Superior temporal gyrus (tissue), 1 donor: Measurements from ENCODE around the gene LAMA3.

ENCODE experiments used
- DNase-seq: peaks from one replicate; pipeline ENCODE4 v3.0.0-alpha.2; 2016; ENCODE audit errors: extremely low spot score

Gene LAMA3

GRCh38 chr18:23902396-23902795, 213.1 kb downstream of the LAMA3 start:
- DNase-seq, result no peak

DNA sequence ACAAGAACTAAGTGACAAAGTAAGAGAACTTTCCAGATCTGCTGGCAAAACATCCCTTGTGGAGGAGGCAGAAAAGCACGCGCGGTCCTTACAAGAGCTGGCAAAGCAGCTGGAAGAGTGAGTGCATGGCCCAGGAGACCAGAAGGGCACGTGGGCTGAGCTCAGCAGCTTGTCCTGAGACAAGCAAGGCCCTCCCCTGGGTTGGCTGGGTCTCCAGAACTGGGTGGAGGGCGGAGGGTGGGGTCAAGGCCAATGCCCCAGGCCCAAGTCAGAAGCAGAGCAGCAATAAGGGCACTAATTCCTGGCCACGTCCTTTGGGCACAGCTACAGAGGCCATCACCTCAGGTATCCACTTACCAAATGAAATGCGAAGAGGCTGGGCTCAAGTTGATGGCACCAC, 214.7 kb downstream of the LAMA3 start:
- DNase-seq, result no peak

GRCh38 chr18:23906658-23907057, 217.4 kb downstream of the LAMA3 start:
- DNase-seq, result no peak

DNA sequence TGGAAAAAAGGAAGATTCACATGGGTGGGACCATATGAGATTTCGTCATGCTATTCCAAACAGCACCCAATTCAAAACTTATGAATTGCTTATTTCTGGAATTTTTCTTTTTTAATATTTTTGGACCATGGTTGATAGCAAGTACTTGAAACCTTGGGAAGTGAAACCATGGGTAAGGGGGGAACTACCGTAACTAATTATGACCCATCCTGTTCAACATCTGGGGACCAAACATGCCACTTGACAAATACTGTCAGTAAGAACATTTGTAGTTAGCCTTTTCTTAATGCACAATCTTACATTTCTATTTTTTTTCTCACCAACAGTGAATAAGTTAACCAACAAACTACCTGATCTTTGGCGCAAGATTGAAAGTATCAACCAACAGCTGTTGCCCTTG, 219.6 kb downstream of the LAMA3 start:
- no peak for DNase-seq

DNA sequence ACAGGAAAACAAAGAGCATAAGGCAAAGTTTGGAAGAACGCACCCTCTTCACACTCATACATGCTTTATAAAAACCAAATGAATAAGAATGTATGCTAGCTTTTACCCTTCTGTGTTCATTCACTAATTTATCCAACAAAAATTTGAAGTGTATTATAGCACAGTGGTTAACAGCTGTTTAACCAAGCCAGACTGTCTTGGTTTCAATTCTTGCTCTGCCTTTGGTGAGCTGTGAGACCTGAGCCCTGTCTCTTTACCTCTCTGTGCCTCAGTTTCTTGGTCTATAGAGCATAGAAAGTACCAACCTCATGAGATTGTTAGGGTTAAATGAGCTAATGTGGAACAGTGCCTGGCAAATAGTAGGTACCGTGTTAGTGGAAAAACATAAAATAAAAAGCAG, 220.8 kb downstream of the LAMA3 start:
- no peak for DNase-seq

DNA sequence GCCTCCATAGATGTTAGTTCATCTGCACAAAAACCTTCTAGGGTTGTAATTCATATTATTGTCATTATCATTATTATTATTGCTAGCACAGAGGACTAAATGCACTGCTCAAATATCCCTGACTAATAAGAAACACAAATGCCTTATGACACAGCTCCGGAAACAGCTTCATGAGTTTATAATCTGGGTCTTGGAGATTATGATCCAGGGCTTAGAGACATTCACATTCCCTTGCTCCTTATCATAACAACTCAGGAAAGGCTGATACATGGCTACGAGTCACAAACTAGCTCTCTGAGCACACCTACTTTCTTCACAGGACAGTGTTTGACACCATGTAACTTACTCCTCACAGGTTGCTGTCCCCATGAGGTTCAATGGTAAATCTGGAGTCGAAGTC, 223.1 kb downstream of the LAMA3 start:
- DNase-seq, result no peak

DNA sequence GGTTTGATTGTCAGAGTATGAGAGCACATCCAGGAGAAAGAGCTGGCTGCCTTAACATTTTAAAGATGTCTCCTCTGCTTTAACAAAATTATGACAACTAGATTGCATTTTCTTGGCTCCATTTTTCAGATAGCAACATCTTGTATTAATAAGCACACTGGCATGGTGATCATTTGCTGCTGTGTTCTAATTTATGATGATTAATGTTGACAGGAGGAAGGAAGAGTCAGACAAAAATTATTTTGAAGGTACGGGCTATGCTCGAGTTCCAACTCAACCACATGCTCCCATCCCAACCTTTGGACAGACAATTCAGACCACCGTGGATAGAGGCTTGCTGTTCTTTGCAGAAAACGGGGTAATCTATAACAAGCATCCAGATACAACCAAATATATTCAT, 227.1 kb downstream of the LAMA3 start:
- no peak for DNase-seq

- DNase-seq, result peak; percentile 92
Observed at GRCh38 chr18:23918395-23919032, 229.3 kb downstream of the LAMA3 start.

GRCh38 chr18:23920054-23920453, 230.8 kb downstream of the LAMA3 start:
- no peak for DNase-seq

DNA sequence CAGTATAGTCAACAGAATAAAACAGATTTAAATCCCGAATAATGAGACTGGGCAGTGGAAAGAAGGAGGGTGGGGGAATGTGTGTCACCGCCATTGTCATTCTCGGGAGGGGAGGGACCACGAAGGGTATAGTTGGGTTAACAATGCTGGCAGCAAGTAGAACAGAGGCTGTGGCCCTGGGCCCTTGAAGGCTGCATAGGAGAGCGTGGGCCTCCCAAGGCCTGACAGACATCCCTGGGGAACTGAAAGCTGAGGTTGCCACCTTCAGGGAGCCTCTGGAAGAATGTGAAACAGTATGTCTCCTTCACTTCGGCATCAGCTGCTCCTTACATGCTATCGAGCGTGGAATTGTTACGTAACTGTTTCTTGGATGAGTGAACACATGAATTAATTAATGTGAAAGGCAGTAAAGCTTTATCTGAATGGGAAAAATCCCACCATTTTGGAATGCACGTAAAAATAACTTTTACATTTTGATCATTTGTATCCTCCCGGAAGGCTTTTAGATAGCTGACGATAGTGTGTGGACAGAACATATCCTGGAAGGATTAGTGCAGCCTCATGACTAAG, 232.5 kb downstream of the LAMA3 start:
- DNase-seq, result no peak

GRCh38 chr18:23922939-23923338, 233.7 kb downstream of the LAMA3 start:
- DNase-seq, result no peak

DNA sequence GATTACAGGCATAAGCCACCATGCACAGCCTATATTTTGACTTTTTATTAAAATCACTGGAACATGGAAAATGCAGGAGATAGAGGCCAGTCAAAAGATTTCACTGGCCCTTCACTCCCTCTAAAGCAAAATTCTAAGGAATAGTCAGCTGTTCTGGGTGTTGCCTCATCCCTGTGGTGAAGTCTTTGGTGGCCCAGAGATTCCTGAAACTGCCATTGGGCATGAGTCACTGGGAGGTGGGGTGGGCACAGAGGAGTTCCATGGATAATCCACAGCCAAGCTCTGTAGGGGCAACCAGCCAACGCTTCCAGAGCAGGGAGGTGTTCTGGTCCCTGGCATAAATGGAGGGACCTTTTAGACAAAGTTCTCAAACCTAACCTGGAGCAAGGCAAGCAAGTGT, 235.6 kb downstream of the LAMA3 start:
- DNase-seq, result no peak

DNA sequence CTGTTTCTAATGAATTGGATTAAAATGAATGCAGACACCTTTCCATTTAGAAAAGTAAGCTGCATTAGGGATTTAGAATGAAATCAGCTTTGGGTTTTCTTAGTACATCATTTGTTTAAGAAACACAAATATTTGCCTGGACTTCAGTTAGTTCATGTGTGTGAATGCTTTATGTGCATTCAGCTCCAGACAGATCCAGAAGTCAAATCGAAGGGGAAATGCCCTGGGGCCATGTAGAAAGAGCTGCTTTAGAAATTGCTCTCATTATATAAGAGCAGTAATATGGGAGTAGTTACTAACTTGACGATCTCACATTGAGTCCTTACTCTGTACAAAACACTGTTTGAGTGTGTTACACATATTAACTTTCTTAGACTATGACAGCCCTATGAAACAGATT, 237.3 kb downstream of the LAMA3 start:
- DNase-seq, result no peak

GRCh38 chr18:23927821-23928746, 238.8 kb downstream of the LAMA3 start:
- DNase-seq, result no peak

- no peak for DNase-seq
Observed at GRCh38 chr18:23929362-23929930, 240.2 kb downstream of the LAMA3 start.

- DNase-seq, result no peak
Observed at GRCh38 chr18:23930002-23930401, 240.7 kb downstream of the LAMA3 start.

DNA sequence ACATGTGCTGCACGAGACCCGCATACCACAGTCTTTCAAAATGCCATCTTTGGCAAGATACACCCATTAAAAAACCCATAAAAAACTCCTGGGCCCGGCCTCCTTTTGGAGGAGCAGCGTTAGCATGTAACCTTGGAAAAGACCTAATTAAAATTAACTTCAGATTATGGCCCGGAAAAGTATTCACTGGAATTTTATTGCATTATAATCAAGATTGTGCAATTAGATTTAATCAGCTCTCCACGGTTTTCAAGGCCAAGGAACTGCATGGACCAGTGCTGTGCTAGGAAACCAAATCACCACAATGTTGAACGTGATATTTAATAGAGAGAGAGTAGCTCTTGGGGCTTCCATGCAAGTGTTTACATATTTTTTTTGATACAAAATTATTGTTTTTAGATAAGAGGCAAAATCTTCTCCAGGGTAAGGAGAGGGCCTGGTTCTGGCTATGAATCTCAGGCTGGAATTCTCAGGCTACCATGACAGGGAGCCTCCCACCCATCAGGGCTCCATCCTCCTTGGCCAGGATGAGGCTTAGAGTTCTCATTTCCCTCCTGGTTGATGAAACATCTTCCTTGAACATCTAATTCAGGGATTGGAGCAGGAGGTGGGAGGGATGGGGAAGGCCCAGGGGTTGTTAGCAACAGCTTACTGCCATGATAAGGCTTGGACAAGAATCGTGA, 243.3 kb downstream of the LAMA3 start:
- no peak for DNase-seq

- DNase-seq, result no peak
Observed at GRCh38 chr18:23933407-23933806, 244.2 kb downstream of the LAMA3 start.

GRCh38 chr18:23934252-23934651, 245.0 kb downstream of the LAMA3 start:
- no peak for DNase-seq

DNA sequence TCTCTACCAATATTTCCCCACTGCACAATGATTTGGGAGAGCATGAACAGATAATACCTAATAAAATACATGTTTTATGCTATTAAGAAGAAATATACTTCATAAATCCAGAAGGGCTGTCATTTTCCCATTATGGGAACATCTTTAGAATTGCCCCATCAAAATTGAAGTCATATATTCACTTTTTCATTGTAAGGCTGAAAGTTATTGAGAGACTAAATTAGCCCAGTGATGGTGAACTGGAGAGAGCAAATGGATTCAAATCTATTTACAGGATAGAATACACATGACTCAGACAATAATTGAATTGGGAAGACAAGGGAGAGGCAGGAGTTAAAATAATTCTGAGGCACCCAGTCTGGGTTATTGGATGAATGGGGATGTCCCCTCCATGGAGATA, 245.6 kb downstream of the LAMA3 start:
- no peak for DNase-seq

DNA sequence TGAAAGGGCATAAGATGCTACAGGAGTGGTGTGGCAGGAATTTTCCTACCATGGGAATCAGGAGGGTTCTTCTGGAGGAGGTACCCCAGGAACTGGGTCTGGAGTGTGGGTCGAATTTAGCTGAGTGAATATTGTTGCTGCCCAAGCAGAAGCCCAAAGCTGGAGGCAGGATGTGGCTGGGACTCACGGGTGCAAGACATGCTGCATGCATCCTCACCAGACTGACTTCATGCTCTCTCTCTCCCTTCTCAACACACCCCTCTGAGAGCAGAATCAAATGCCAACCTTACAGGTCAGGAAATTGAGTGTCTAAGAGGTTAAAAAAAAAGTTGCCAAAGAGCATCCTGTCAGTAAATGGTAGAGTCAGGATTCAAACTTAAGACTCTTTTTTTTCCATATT, 246.6 kb downstream of the LAMA3 start:
- no peak for DNase-seq

GRCh38 chr18:23936381-23936958, 247.2 kb downstream of the LAMA3 start:
- DNase-seq, result no peak
